Neural progenitor cell (in vitro differentiated cells): ENCODE measurements around the gene GGTA1.

Experiments
- EZH2 ChIP-seq: fragments of 200-600 bp; sonication (generic); IDR thresholded peaks from 2 replicates; pipeline ENCODE4 v1.6.1; 2017; ENCODE audit warnings: antibody characterized with exemption, mild to moderate bottlenecking, moderate library complexity
- EZH2phosphoT487 ChIP-seq: fragments of 200-600 bp; sonication (generic); IDR thresholded peaks from 2 replicates; pipeline ENCODE4 v1.6.1; 2017; ENCODE audit warnings: antibody characterized with exemption
- TF ChIP-seq, protein P1 (sequence below): fragments of 200-600 bp; sonication (generic); IDR thresholded peaks from 2 replicates; pipeline ENCODE4 v1.5.1; 2017; ENCODE audit warnings: antibody characterized with exemption, mild to moderate bottlenecking

GRCh38 chr9:121532881-121533280, 33.2 kb upstream of the GGTA1 start:
- TF ChIP-seq, protein P1, sequence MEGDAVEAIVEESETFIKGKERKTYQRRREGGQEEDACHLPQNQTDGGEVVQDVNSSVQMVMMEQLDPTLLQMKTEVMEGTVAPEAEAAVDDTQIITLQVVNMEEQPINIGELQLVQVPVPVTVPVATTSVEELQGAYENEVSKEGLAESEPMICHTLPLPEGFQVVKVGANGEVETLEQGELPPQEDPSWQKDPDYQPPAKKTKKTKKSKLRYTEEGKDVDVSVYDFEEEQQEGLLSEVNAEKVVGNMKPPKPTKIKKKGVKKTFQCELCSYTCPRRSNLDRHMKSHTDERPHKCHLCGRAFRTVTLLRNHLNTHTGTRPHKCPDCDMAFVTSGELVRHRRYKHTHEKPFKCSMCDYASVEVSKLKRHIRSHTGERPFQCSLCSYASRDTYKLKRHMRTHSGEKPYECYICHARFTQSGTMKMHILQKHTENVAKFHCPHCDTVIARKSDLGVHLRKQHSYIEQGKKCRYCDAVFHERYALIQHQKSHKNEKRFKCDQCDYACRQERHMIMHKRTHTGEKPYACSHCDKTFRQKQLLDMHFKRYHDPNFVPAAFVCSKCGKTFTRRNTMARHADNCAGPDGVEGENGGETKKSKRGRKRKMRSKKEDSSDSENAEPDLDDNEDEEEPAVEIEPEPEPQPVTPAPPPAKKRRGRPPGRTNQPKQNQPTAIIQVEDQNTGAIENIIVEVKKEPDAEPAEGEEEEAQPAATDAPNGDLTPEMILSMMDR = no peak
- TF ChIP-seq EZH2 = no peak
- TF ChIP-seq EZH2phosphoT487 = no peak
